Fibroblast of skin of abdomen (primary cell): ENCODE measurements around the gene CST9.
A peak's percentile ranks its signal among the peaks of the same experiment; 100 is the strongest.
"Not testable (repeated sequence)": the region's sequence is repeated elsewhere in the genome, so short reads cannot be mapped to it uniquely, and the experiment has no call there.

Experiments used
- DNase-seq: peaks from one replicate; pipeline ENCODE4 v3.0.0-alpha.2; 2013

Gene CST9

DNA sequence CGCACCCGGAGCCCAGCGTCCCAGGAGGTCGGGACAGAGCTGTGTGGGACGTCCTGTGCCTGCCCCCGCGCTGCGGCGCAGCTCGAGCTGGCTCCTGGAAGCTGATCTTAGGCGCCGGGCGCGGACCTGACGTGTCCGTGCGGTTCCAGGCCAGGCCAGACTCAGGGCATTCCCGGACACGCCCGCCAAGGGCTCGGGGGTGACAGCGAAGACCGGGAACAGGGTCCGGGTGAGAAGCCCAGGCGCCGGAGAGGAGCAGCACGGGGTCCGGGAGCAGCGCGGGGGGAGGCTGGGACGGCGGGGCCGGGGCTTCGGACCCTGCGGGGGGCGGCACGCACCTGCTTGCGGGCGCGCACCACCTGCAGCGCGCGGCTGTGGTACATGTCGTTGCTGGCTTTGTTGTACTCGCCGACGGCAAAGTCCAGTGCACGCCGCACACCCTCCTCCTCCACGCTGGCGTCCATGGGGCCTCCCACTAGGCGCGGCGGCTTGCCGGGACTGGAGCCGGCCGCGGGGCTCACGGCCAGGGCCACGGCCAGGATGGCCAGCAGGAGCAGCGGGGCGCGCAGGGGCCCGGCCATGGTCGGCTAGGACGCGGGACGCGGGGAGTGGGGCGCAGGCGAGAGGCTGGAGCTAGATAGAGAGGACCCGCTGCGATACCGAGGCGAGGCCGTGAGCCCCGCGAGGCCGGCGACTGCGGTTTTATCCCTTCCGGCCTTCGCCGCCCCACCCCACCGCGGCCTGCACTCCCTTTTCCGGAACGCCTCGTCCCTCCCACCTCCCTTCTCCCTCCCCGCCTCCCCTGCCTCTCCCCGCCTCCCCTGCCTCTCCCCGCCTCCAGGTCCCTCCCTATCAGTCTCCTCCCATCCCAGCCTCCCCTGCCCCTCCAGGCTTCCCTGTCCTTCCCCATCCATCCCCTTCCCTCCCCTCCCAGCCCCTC lies 31.8 kb upstream of the CST9 start, which contains the start of gene CST3:
TSS of gene CST3 (minus strand) at position 674 of the 940 bp plus-strand sequence. CDS start at position 581, 93 bp downstream.
- DNase-seq, result peak; percentile 87

DNA sequence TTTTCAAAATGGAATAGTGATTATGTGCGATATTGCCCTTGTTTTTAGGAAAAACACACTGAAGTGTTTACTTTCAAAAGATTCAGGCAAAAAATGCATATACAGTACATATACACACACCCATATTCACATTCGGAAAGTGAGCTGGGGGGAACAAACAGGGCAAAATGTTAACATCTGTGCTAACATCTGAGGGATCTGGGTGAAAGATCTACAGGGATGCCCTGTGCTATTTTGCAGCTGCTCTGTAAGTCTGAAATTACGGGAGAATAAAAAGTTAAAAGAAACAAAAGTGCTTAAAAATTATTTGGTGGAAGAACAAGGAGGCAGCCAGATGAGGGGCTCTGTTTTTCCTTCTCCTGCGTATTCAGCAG lies 31.2 kb upstream of the CST9 start:
- DNase-seq, result no peak

- DNase-seq, result no peak
Observed at GRCh38 chr20:23636182-23636907, 30.6 kb upstream of the CST9 start.

- DNase-seq, result not testable (repeated sequence)
Observed at GRCh38 chr20:23635768-23636090, 30.0 kb upstream of the CST9 start.

GRCh38 chr20:23634985-23635767 lies 29.5 kb upstream of the CST9 start:
- no peak for DNase-seq

DNA sequence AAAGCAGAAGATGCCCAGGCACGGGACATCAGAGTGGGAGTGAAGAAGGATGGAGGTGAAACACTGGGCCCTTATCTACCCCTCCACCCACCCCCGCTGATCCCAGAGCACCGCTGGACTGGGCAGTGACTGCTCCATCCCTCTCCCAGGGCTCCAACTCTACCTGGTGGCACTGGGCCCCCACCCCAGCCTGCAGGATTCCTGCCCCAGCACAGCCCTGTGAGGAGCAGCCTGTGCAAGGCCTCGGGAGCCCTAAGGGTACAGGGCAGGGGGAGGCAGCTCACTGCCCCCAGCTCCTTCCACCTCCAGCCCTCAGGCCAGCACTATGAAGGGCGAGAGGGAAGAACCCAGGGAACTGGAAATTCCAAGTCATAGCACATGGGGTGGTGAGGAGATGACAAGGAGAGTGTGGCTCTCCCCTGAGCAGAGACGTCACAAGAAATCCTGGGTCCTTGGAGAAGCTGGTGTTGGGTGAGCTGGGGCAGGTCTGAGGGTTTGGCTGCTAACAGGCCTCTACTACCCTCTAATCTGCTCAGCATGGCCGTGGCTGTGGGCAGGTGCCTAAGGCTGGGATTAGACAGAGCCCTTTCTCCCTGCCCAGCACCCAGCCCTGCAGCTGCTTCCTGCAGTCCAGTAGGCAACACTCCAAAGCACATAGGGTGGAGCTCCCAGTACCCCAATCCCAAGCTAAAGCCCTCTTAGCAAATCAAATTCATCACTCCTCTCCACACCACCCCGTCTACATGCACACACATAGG lies 28.5 kb upstream of the CST9 start:
- DNase-seq, result no peak

DNA sequence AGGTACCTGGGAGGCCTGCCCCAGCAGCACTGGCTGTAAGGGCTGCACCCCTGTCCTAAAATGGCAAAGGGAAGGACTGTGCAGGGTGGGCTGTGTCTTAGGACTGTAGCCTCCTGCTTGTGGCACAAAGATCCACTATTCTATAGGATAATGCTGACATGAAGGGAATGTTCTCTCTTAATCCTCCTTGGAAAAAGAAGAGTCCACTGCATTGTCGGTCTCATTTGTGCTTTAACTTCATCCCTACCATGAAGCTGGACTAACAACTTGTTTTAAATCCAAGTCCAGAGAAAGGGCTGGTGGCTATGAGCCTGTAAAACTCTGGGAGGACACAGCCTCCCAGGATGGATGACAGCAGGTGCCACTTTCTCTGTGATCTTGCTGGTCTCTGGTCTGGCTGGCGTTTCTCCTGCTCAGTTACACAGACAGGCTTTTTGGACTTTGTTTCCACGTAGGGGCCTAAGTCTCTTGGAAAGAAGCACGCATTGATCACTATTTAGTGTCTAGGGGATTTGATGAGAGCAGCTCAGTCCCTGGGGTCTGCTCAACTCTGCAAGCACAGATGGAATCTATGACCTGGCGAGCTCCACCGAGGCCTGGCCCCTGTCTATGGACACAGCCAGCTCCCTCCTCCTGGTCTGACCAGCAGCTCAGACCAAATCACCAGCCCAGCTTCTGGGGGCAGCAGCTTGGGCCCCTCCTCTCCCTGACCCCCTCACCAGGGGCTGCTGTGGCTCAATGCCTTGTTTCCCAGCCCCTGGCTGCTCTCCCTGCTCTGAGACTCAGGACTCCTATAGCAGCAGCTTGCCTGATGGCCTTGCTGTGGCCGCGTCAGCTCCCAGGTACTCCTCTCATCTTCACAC lies 27.2 kb upstream of the CST9 start:
- no peak for DNase-seq

DNA sequence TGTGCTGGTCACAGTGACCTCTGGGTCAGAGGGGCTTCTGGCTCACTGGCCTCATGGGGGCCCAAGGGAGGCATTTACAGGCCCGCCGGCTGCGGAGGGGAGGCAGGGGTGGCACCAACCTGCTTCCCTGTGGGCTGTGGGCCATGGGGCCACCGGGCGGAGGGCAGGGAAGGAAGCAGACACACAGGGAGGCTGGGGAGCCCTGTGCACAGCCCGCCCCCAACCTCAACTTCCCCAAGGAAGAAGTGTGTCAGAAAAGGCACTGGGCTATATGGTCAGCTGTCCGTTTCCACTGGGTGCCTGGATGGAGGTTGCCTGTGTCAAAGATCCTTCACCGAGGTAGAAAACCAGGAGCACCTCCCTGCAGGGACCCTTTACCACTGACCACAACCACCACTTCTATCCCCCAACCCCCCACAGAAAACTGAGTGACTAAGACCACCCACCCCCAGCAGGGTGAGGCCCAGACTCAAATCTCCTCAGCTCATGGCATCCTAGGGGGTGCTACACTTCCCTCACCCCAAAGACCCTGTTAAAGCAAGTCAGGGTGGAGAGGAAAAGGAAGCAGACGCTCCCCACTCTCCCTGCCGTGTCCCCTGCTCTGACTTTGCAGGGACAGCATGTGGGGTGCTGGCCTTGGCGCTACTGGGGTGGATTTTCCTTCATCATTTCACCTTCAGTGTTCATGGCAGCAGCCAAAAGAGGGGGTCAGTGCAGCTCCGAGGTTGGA lies 26.4 kb upstream of the CST9 start:
- no peak for DNase-seq

GRCh38 chr20:23631226-23631822 lies 25.6 kb upstream of the CST9 start:
- no peak for DNase-seq

DNA sequence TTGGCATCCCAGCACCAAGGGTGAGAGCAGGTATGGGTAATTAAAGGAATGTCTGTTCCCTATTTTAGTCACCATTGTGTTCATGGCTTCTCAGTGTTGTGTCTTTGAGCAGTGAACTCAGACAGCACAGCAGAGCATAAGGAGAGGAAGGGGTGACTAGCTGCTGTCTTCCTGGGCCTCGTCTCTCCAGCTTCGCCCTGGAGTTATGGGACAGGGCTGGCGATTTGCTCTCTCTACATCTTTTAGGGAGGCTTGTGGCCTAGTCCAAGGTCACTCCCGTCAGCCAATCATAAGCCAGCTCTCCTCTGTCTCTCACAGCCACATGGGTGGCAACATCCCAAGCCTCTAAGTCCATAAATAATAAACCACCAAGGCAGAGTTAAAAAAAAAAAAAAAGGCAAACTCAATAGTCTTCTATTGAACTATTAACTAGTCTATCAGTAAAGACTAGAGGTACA lies 24.7 kb upstream of the CST9 start:
- no peak for DNase-seq

- no peak for DNase-seq
Observed at GRCh38 chr20:23629542-23630391, 24.1 kb upstream of the CST9 start.

- peak; percentile 8 for DNase-seq
Observed at GRCh38 chr20:23629017-23629541, 23.4 kb upstream of the CST9 start.

- DNase-seq, result no peak
Observed at GRCh38 chr20:23628402-23629016, 22.8 kb upstream of the CST9 start.

DNA sequence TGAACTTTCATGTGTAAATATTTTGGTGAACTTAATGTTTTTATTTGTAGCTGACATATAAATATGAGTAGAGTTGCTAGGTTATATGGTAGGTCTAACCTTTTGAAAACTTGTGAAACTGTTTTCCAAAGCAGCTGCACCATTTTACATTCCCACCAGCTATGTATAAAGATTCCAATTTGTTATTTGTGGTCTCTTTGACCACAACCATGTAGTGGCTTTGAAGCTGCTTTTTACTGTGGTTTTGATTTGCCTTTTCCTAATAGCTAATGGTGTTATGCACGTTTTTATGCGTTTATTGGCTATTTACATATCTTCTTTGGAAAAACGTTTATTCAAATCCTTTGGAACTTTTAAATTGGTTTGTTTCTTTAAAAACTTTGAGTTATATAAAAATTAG lies 21.8 kb upstream of the CST9 start:
- DNase-seq, result no peak

DNA sequence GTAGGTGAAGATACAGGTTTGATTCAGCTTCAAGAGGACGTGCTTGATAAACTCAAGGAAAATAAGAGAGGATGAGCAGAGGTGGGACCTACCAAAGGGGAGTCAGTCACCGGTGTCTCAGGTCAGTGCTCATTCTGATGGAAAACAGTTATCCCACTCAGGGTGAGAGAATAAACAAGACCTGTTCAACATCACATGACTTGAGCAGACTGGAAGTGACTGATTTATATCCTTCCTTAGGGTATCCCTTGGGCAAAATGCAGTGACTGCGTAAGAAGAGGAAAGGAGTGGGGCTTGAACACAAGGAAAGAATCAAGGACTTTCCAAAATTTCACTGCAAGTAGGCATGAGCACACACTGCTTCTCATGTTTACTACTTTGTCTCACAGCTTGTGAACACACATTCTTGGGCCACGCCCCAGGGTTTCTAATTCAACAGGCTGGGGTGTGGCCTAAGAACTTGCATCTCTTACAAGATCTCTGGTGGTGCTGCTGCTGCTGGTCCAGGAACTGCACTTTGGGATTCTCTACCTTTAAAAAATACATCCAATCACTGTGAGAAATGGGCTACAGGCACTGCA lies 20.4 kb upstream of the CST9 start:
- no peak for DNase-seq

- no peak for DNase-seq
Observed at GRCh38 chr20:23625236-23625964, 19.7 kb upstream of the CST9 start.

DNA sequence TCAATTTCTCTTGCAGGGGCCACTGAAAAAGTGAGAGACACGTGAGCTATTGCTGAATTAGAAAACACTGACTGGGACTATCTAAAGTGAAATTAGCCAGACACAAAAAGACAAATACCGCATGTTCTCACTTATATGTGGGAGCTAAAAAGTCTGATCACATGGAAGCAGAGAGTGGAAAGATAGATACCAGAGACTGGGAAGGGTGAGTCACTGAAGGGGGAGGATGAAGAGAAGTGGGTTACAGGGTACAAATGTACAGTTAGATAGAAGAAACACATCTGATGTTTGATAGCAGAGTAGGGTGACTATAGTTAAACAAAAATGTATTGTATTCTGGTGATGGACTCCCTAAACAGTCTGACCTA lies 18.6 kb upstream of the CST9 start:
- no peak for DNase-seq
